OCI-LY1 (cell line): ENCODE data around the gene ANO3.

Source experiments
- H2AFZ ChIP-seq: fragments of 200-600 bp; sonication (generic), shearing (Covaris generic); 2 replicates; pipeline ENCODE4 v1.6.0; 2014; ENCODE audit warnings: antibody characterized with exemption, mild to moderate bottlenecking, low read length
- H3F3A ChIP-seq: fragments of 200-600 bp; sonication (generic), shearing (Covaris generic); 2 replicates; pipeline ENCODE4 v1.6.0; 2014; ENCODE audit warnings: mild to moderate bottlenecking, antibody characterized with exemption, low read length, moderate library complexity; ENCODE audit not compliant: insufficient read depth
- H3K27ac ChIP-seq: fragments of 200-600 bp; sonication (generic); 2 replicates; pipeline ENCODE4 v1.5.1; 2014; ENCODE audit warnings: low read length, mixed run types, mild to moderate bottlenecking, low read depth; ENCODE audit not compliant: poor library complexity, severe bottlenecking
- H3K27me3 ChIP-seq: fragments of 200-600 bp; sonication (generic); 2 replicates; pipeline ENCODE4 v1.6.0; 2014; ENCODE audit warnings: antibody characterized with exemption, mild to moderate bottlenecking, low read length, moderate library complexity; ENCODE audit not compliant: insufficient read depth
- H3K36me3 ChIP-seq: fragments of 200-600 bp; sonication (generic); 2 replicates; pipeline ENCODE4 v1.6.1; 2014; ENCODE audit warnings: mild to moderate bottlenecking, antibody characterized with exemption, low read length, moderate library complexity, mixed read lengths; ENCODE audit not compliant: insufficient read depth
- H3K4me1 ChIP-seq: fragments of 200-600 bp; sonication (generic); 2 replicates; pipeline ENCODE4 v1.5.1; 2014; ENCODE audit warnings: mild to moderate bottlenecking, low read length, moderate library complexity; ENCODE audit not compliant: insufficient read depth, severe bottlenecking
- H3K4me2 ChIP-seq: fragments of 200-600 bp; sonication (generic), shearing (Covaris generic); 2 replicates; pipeline ENCODE4 v1.6.1; 2014; ENCODE audit warnings: low read length
- H3K4me3 ChIP-seq: fragments of 200-600 bp; sonication (generic); 2 replicates; pipeline ENCODE4 v1.5.1; 2014; ENCODE audit warnings: low read length, low read depth, mild to moderate bottlenecking, mixed read lengths; ENCODE audit not compliant: poor library complexity, severe bottlenecking
- H3K79me2 ChIP-seq: fragments of 200-600 bp; shearing (Covaris generic); 2 replicates; pipeline ENCODE4 v1.6.1; 2016; ENCODE audit warnings: mixed run types, low read length, mixed read lengths; ENCODE audit not compliant: insufficient read depth
- H3K9ac ChIP-seq: fragments of 200-600 bp; sonication (generic), shearing (Covaris generic); 2 replicates; pipeline ENCODE4 v1.6.1; 2014; ENCODE audit warnings: mild to moderate bottlenecking, low read length, mixed read lengths
- H3K9me2 ChIP-seq: fragments of 200-600 bp; sonication (generic), shearing (Covaris generic); 2 replicates; pipeline ENCODE4 v1.6.1; 2014; ENCODE audit warnings: low read depth, mild to moderate bottlenecking, low read length, mixed read lengths
- H3K9me3 ChIP-seq: fragments of 200-600 bp; shearing (Covaris generic); 2 replicates; pipeline ENCODE4 v1.6.1; 2014; ENCODE audit warnings: low read length, mixed read lengths
- H4K20me1 ChIP-seq: fragments of 200-600 bp; sonication (generic), shearing (Covaris generic); 2 replicates; pipeline ENCODE4 v1.6.0; 2016; ENCODE audit warnings: mild to moderate bottlenecking, low read length; ENCODE audit not compliant: insufficient read depth
- EZH2 ChIP-seq: fragments of 200-600 bp; sonication (generic), shearing (Covaris generic); IDR thresholded peaks from 2 replicates; pipeline ENCODE4 v1.8.0; 2017; ENCODE audit warnings: borderline replicate concordance, mixed run types, mild to moderate bottlenecking, antibody characterized with exemption, low read length, moderate library complexity, mixed read lengths
- TF ChIP-seq, protein P1 (sequence below): fragments of 200-600 bp; sonication (generic), shearing (Covaris generic); IDR thresholded peaks from 2 replicates; pipeline ENCODE4 v1.5.1; 2017; ENCODE audit warnings: mild to moderate bottlenecking, antibody characterized with exemption, low read length, moderate library complexity, mixed read lengths

Gene ANO3

GRCh38 chr11:26553182-26553581 is 221.3 kb downstream of the ANO3 start:
- Histone ChIP-seq H3K9me3 (no peaks in the 10 kb centered on the region), H3K79me2 (no peaks in the 10 kb centered on the region), H3K4me1 (no peaks in the 10 kb centered on the region), H3K9ac (no peak overlapping the region), H3K36me3 (no peaks in the 10 kb centered on the region), H4K20me1 (no peaks in the 10 kb centered on the region), H3K9me2 (no peaks in the 10 kb centered on the region), H3K4me2 (no peak overlapping the region), H3K27ac (no peak overlapping the region), H2AFZ (no peak overlapping the region), H3K4me3 (no peak overlapping the region), H3K27me3 (no peaks in the 10 kb centered on the region), H3F3A (no peaks in the 10 kb centered on the region)
- no peak for TF ChIP-seq EZH2
- TF ChIP-seq, protein P1, sequence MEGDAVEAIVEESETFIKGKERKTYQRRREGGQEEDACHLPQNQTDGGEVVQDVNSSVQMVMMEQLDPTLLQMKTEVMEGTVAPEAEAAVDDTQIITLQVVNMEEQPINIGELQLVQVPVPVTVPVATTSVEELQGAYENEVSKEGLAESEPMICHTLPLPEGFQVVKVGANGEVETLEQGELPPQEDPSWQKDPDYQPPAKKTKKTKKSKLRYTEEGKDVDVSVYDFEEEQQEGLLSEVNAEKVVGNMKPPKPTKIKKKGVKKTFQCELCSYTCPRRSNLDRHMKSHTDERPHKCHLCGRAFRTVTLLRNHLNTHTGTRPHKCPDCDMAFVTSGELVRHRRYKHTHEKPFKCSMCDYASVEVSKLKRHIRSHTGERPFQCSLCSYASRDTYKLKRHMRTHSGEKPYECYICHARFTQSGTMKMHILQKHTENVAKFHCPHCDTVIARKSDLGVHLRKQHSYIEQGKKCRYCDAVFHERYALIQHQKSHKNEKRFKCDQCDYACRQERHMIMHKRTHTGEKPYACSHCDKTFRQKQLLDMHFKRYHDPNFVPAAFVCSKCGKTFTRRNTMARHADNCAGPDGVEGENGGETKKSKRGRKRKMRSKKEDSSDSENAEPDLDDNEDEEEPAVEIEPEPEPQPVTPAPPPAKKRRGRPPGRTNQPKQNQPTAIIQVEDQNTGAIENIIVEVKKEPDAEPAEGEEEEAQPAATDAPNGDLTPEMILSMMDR, result no peak

DNA sequence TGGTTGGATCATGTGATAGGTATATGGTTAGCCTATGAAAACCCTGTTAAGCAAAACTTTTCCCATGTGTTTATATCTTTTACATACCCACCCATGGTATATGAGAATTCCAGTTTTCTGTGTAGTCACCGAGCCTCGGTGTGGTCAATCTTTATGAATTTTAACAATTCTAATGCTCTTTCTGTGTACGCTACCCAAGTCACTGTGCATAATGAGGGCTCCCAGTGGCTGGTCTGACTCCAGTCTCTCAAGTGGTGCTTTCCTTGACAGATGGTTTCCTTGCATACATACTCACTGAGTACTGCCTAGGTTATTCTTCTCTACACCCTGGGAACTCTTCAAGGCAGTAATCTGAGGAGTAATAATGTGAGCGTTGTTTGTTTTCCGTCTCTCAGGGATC is 222.5 kb downstream of the ANO3 start:
- H3K79me2 ChIP-seq, result no peaks in the 10 kb centered on the region
- no peaks in the 10 kb centered on the region for H4K20me1 ChIP-seq
- no peak overlapping the region for H3K4me3 ChIP-seq
- H3K4me1 ChIP-seq, result no peaks in the 10 kb centered on the region
- no peak overlapping the region for H3K27ac ChIP-seq
- H3K4me2 ChIP-seq, result no peak overlapping the region
- H3K9me3 ChIP-seq, result no peaks in the 10 kb centered on the region
- H3K36me3 ChIP-seq, result no peaks in the 10 kb centered on the region
- H3K9me2 ChIP-seq, result no peaks in the 10 kb centered on the region
- no peak overlapping the region for H3K9ac ChIP-seq
- no peaks in the 10 kb centered on the region for H3K27me3 ChIP-seq
- H3F3A ChIP-seq, result no peaks in the 10 kb centered on the region
- TF ChIP-seq, protein P1, result no peak
- no peak for TF ChIP-seq EZH2
- no peak overlapping the region for H2AFZ ChIP-seq

DNA sequence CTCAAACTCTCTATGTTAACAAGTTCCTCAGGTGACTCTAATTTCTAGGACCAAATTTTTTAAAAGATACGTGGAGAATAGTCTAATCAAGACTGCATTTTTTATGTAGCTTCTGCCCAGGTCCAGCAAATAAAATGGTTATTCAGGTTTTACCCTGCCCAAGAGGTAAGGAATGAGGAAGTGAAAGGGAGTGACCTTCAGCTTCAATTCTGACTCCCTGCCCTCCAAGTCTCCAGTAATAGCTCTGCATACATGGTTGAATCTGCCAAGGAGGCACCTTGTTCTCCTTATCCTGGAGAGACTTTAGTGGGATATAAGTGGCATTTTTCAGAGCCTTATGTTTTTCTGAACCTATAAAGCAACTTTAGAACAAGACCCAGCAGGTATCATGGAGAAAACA is 224.7 kb downstream of the ANO3 start:
- H3K9me2 ChIP-seq, result no peaks in the 10 kb centered on the region
- no peaks in the 10 kb centered on the region for H3K79me2 ChIP-seq
- H3K36me3 ChIP-seq, result no peaks in the 10 kb centered on the region
- no peaks in the 10 kb centered on the region for H3K4me1 ChIP-seq
- H3K9ac ChIP-seq, result no peak overlapping the region
- H3K4me2 ChIP-seq, result no peak overlapping the region
- no peaks in the 10 kb centered on the region for H3K27me3 ChIP-seq
- no peak overlapping the region for H2AFZ ChIP-seq
- no peak for TF ChIP-seq EZH2
- TF ChIP-seq, protein P1, result no peak
- no peak overlapping the region for H3K4me3 ChIP-seq
- H3F3A ChIP-seq, result no peaks in the 10 kb centered on the region
- no peaks in the 10 kb centered on the region for H3K9me3 ChIP-seq
- no peaks in the 10 kb centered on the region for H4K20me1 ChIP-seq
- H3K27ac ChIP-seq, result no peak overlapping the region
